K562 (cell line): ENCODE data around the gene SYMPK. TPM values are rescaled to one million over a fixed set of nuclear protein-coding genes. Genes with fewer than 3 reads are reported as not detected.

Source experiments
- CHD2 ChIP-seq: IDR thresholded peaks from 2 replicates; pipeline ENCODE4 v1.6.1; 2011; ENCODE audit warnings: low read depth, low read length
- CREB1 ChIP-seq, 2 experiments: sonication (generic) in 1 of 2; formaldehyde crosslinking in 1 of 2; IDR thresholded peaks; 2 replicates each; pipeline versions ENCODE4 v1.6.1 to v1.8.0; 2012 to 2022; ENCODE audit warnings: inconsistent platforms in 1 of 2, mild to moderate bottlenecking in 1 of 2, missing genetic modification reagents in 1 of 2, moderate library complexity in 1 of 2
- CTCFL ChIP-seq: IDR thresholded peaks from 2 replicates; pipeline ENCODE4 v1.6.1; 2011; ENCODE audit warnings: borderline replicate concordance, low read depth, mild to moderate bottlenecking, moderate library complexity, low read length; ENCODE audit not compliant: insufficient read depth, poor library complexity, severe bottlenecking
- CXXC5 ChIP-seq: fragments of 250-450 bp; sonication (Bioruptor Pico); IDR thresholded peaks from 2 replicates; pipeline ENCODE4 v1.8.0; 2022; ENCODE audit warnings: inconsistent platforms, mild to moderate bottlenecking, moderate library complexity
- EP400 ChIP-seq: fragments of 450-650 bp; IDR thresholded peaks from 2 replicates; pipeline ENCODE4 v1.6.1; 2017; ENCODE audit warnings: antibody characterized with exemption, mild to moderate bottlenecking, moderate library complexity
- HDAC2 ChIP-seq: fragments of 450-650 bp; IDR thresholded peaks from 2 replicates; pipeline ENCODE4 v1.6.1; 2016; ENCODE audit warnings: mild to moderate bottlenecking
- HMG20B ChIP-seq: fragments of 250-450 bp; sonication (Bioruptor Pico); IDR thresholded peaks from 2 replicates; pipeline ENCODE4 v1.5.0; 2021; ENCODE audit warnings: mild to moderate bottlenecking
- HOMEZ ChIP-seq: fragments of 250-450 bp; sonication (Bioruptor Pico); IDR thresholded peaks from 2 replicates; pipeline ENCODE4 v1.4.0; 2020; ENCODE audit warnings: mild to moderate bottlenecking, moderate library complexity
- IRF9 ChIP-seq: fragments of 450-650 bp; IDR thresholded peaks from 2 replicates; pipeline ENCODE4 v1.6.1; 2016; ENCODE audit warnings: missing biosample characterization, missing genetic modification characterization
- KDM5B ChIP-seq: fragments of 200-600 bp; sonication (generic); IDR thresholded peaks from 2 replicates; pipeline ENCODE4 v1.6.1; 2012; ENCODE audit warnings: low read depth, mild to moderate bottlenecking, moderate library complexity, low read length, control low read depth, inconsistent platforms; ENCODE audit not compliant: insufficient replicate concordance
- NCOA1 ChIP-seq: fragments of 450-650 bp; IDR thresholded peaks from 2 replicates; pipeline ENCODE4 v1.6.1; 2016; ENCODE audit warnings: low read depth
- NUFIP1 ChIP-seq: fragments of 450-650 bp; IDR thresholded peaks from 2 replicates; pipeline ENCODE4 v1.6.1; 2018; ENCODE audit not compliant: partially characterized antibody
- PML ChIP-seq: IDR thresholded peaks from 2 replicates; pipeline ENCODE4 v1.6.1; 2012; ENCODE audit warnings: low read length, inconsistent platforms
- SIN3A ChIP-seq, 2 experiments: fragments of 150-350 bp in 1 of 2; IDR thresholded peaks; 2 replicates each; pipeline ENCODE4 v1.6.1; 2011 to 2016; ENCODE audit warnings: borderline replicate concordance in 2 of 2, low read depth in 2 of 2, low read length in 2 of 2, mild to moderate bottlenecking in 2 of 2, moderate library complexity in 2 of 2; ENCODE audit not compliant: control insufficient read depth in 1 of 2
- SP2 ChIP-seq: IDR thresholded peaks from 2 replicates; pipeline ENCODE4 v1.6.1; 2011; ENCODE audit warnings: mild to moderate bottlenecking, low read depth, low read length, moderate library complexity; ENCODE audit not compliant: poor library complexity, severe bottlenecking; ENCODE audit errors: extremely low read depth
- ZFP91 ChIP-seq: sonication (generic); formaldehyde crosslinking; IDR thresholded peaks from 2 replicates; pipeline ENCODE4 v1.8.0; 2022; ENCODE audit warnings: mild to moderate bottlenecking, missing genetic modification reagents
- ZFPM2 ChIP-seq: fragments of 250-450 bp; sonication (Bioruptor Pico); IDR thresholded peaks from 2 replicates; pipeline ENCODE4 v1.5.1; 2022; ENCODE audit warnings: mild to moderate bottlenecking
- ZNF12 ChIP-seq: sonication (generic); formaldehyde crosslinking; IDR thresholded peaks from 2 replicates; pipeline ENCODE4 v1.4.0; 2020; ENCODE audit warnings: mild to moderate bottlenecking, missing genetic modification reagents
- ZNF668 ChIP-seq: fragments of 250-450 bp; sonication (Bioruptor Pico); IDR thresholded peaks from 2 replicates; pipeline ENCODE4 v1.8.0; 2022; ENCODE audit warnings: mild to moderate bottlenecking, inconsistent platforms
- ZNF75A ChIP-seq: fragments of 450-650 bp; formaldehyde crosslinking; IDR thresholded peaks from 2 replicates; pipeline ENCODE4 v1.4.0; 2020; ENCODE audit warnings: mild to moderate bottlenecking
- polyA plus RNA-seq, 8 experiments: library from polyadenylated mRNA; depleted of rRNA in 4 of 8; stranded (reverse) in 5 of 8; unstranded in 3 of 8; fragments of >200 nt; fragmentation: Nextera tagmentation in 2 of 8; fragmentation: Illumina TruSeq in 1 of 8; extraction: Ambion mirVana in 2 of 8; extraction: Trizol in 1 of 8; gene quantifications; 2 replicates each; pipeline versions ENCODE4 v1.2.1 to v1.2.3, GENCODE V29; 2011 to 2014; ENCODE audit warnings: inconsistent platforms in 1 of 8, missing spikeins in 1 of 8
- total RNA-seq, 7 experiments: library from RNA; depleted of rRNA in 6 of 7; stranded (reverse); fragments of >200 nt in 6 of 7; fragmentation: Illumina TruSeq in 2 of 7; extraction: Trizol in 2 of 7; gene quantifications; 2 replicates each; pipeline versions ENCODE4 v1.2.1 to v1.2.3, GENCODE V29; 2011 to 2021; ENCODE audit warnings: low replicate concordance in 1 of 7

SYMPK gene
- total and polyA plus RNA-seq, 9 of the 15 experiments (the other 6 are each of a cell fraction or from before 2014, with no cell fraction given): 0.73 to 95.5 (median 58.4) TPM

GRCh38 chr19:45886427-45887199 is 23.7 kb upstream of the SYMPK start (continued):
- TF ChIP-seq ZFP91 (CRISPR knock-in tag) (no peak), SIN3A (IDR thresholded peaks at IDR 0.05; ENCODE audit: borderline replicate concordance in 2 of 2, control insufficient read depth in 1 of 2, low read depth in 2 of 2, low read length in 2 of 2) (no peak), CREB1 (IDR thresholded peaks at IDR 0.05) (peak; percentile 84), CREB1 (CRISPR knock-in tag; IDR thresholded peaks at IDR 0.05) (peak; percentile 83), ZNF668 (CRISPR knock-in tag) (no peak), ZNF12 (CRISPR knock-in tag) (no peak), SP2 (no peak), EP400 (peak; percentile 78), HDAC2 (peak; percentile 69; the same call in 1 of the 2 replicates), HOMEZ (CRISPR knock-in tag) (no peak), PML (0 out of 2 replicates have a peak, but pooled peaks have one; percentile 17), HMG20B (no peak), IRF9 (tag) (no peak), KDM5B (peak; percentile 67), CHD2 (0 out of 2 replicates have a peak, but pooled peaks have one; percentile 43), NUFIP1 (no peak), ZFPM2 (CRISPR knock-in tag) (0 out of 2 replicates have a peak, but pooled peaks have one; percentile 27), CTCFL (no peak), ZNF75A (CRISPR knock-in tag) (no peak), NCOA1 (no peak), CXXC5 (CRISPR knock-in tag) (peak; percentile 51; the same call in 1 of the 2 replicates)
